Effector memory CD4-positive, alpha-beta T cell (primary cell): ENCODE results near the gene PRR33.

Source experiments
- DNase-seq, 3 donors: peaks; one replicate each; pipeline ENCODE4 v3.0.0-alpha.2; 2020
- H3K27ac ChIP-seq: 2 replicates; pipeline ENCODE4 v1.7.0; 2013; ENCODE audit warnings: mild to moderate bottlenecking, low read length, moderate library complexity; ENCODE audit not compliant: insufficient read depth, poor library complexity, severe bottlenecking
- H3K27me3 ChIP-seq: replicated peaks from 2 replicates; pipeline ENCODE4 v1.7.0; 2013; ENCODE audit warnings: mild to moderate bottlenecking, low read length; ENCODE audit not compliant: insufficient read depth, control insufficient read depth, poor library complexity, severe bottlenecking
- H3K36me3 ChIP-seq: 2 replicates; pipeline ENCODE4 v1.7.0; 2013; ENCODE audit warnings: mild to moderate bottlenecking, low read length, moderate library complexity; ENCODE audit not compliant: control insufficient read depth, insufficient read depth
- H3K4me1 ChIP-seq: 2 replicates; pipeline ENCODE4 v1.7.0; 2013; ENCODE audit warnings: low read length, mild to moderate bottlenecking; ENCODE audit not compliant: control insufficient read depth, insufficient read depth, poor library complexity, severe bottlenecking
- H3K4me3 ChIP-seq: 2 replicates; pipeline ENCODE4 v1.7.0; 2013; ENCODE audit warnings: low read length, low read depth, mild to moderate bottlenecking; ENCODE audit not compliant: insufficient read depth, poor library complexity, severe bottlenecking
- H3K9me3 ChIP-seq: 2 replicates; pipeline ENCODE4 v1.7.0; 2013; ENCODE audit warnings: mild to moderate bottlenecking, low read length, moderate library complexity; ENCODE audit not compliant: control insufficient read depth

Gene PRR33

GRCh38 chr11:1915795-1916131 is 24.1 kb upstream of the PRR33 start:
- Histone ChIP-seq H3K4me3 (no peak overlapping the region), H3K27me3 (no peaks in the 10 kb centered on the region), H3K4me1 (no peaks in the 10 kb centered on the region), H3K9me3 (no peaks in the 10 kb centered on the region), H3K36me3 (no peaks in the 10 kb centered on the region), H3K27ac (no peak overlapping the region)
- DNase-seq = no peak

GRCh38 chr11:1913271-1914060 is 21.8 kb upstream of the PRR33 start:
- Histone ChIP-seq H3K27ac (no peak overlapping the region), H3K36me3 (no peaks in the 10 kb centered on the region), H3K27me3 (no peaks in the 10 kb centered on the region), H3K4me1 (no peaks in the 10 kb centered on the region), H3K4me3 (no peak overlapping the region), H3K9me3 (no peaks in the 10 kb centered on the region)
- DNase-seq = no peak

- no peaks in the 10 kb centered on the region for H3K36me3 ChIP-seq
- no peaks in the 10 kb centered on the region for H3K9me3 ChIP-seq
- H3K27me3 ChIP-seq = no peaks in the 10 kb centered on the region
- no peak overlapping the region for H3K4me3 ChIP-seq
- H3K27ac ChIP-seq = no peak overlapping the region
- DNase-seq = no peak
- H3K4me1 ChIP-seq = no peaks in the 10 kb centered on the region
Measured at GRCh38 chr11:1912289-1912878, 20.7 kb upstream of the PRR33 start.

GRCh38 chr11:1909524-1909923 is 17.8 kb upstream of the PRR33 start:
- Histone ChIP-seq H3K27me3 (no peaks in the 10 kb centered on the region), H3K4me3 (no peak overlapping the region), H3K27ac (no peak overlapping the region), H3K9me3 (no peaks in the 10 kb centered on the region), H3K36me3 (no peaks in the 10 kb centered on the region), H3K4me1 (no peaks in the 10 kb centered on the region)
- no peak for DNase-seq

GRCh38 chr11:1908618-1909017 is 16.9 kb upstream of the PRR33 start:
- no peak for DNase-seq
- Histone ChIP-seq H3K27me3 (no peaks in the 10 kb centered on the region), H3K36me3 (no peaks in the 10 kb centered on the region), H3K9me3 (no peaks in the 10 kb centered on the region), H3K4me3 (no peak overlapping the region), H3K27ac (no peak overlapping the region), H3K4me1 (no peaks in the 10 kb centered on the region)

- Histone ChIP-seq H3K4me1 (no peaks in the 10 kb centered on the region), H3K27ac (no peak overlapping the region), H3K27me3 (no peaks in the 10 kb centered on the region)
Measured at GRCh38 chr11:1906611-1907423, 15.1 kb upstream of the PRR33 start.

GRCh38 chr11:1906181-1906580 is 14.5 kb upstream of the PRR33 start:
- H3K36me3 ChIP-seq = no peaks in the 10 kb centered on the region
- H3K27me3 ChIP-seq = no peaks in the 10 kb centered on the region
- H3K27ac ChIP-seq = no peak overlapping the region
- H3K4me1 ChIP-seq = no peaks in the 10 kb centered on the region
- H3K9me3 ChIP-seq = no peaks in the 10 kb centered on the region
- no peak overlapping the region for H3K4me3 ChIP-seq
- DNase-seq = no peak

More at GRCh38 chr11:1906611-1907423, 15.1 kb upstream of the PRR33 start:
- no peak for DNase-seq
- Histone ChIP-seq H3K9me3 (no peaks in the 10 kb centered on the region), H3K4me3 (no peak overlapping the region), H3K36me3 (no peaks in the 10 kb centered on the region)

- no peaks in the 10 kb centered on the region for H3K4me1 ChIP-seq
Measured at GRCh38 chr11:1899686-1900085, 8.0 kb upstream of the PRR33 start.

GRCh38 chr11:1899090-1899489 is 7.4 kb upstream of the PRR33 start:
- no peaks in the 10 kb centered on the region for H3K27me3 ChIP-seq
- H3K27ac ChIP-seq = no peak overlapping the region
- no peak for DNase-seq
- H3K4me3 ChIP-seq = no peak overlapping the region
- H3K4me1 ChIP-seq = no peaks in the 10 kb centered on the region
- H3K9me3 ChIP-seq = no peaks in the 10 kb centered on the region
- no peaks in the 10 kb centered on the region for H3K36me3 ChIP-seq

More at GRCh38 chr11:1899686-1900085, 8.0 kb upstream of the PRR33 start:
- Histone ChIP-seq H3K27ac (no peak overlapping the region), H3K4me3 (no peak overlapping the region), H3K36me3 (no peaks in the 10 kb centered on the region), H3K27me3 (no peaks in the 10 kb centered on the region), H3K9me3 (no peaks in the 10 kb centered on the region)
- DNase-seq = no peak

- Histone ChIP-seq H3K27me3 (no peaks in the 10 kb centered on the region), H3K9me3 (no peaks in the 10 kb centered on the region), H3K36me3 (no peaks in the 10 kb centered on the region), H3K4me1 (peaks cover 2% of the 10 kb centered on the region), H3K4me3 (no peak overlapping the region), H3K27ac (no peak overlapping the region)
- DNase-seq = no peak
Measured at GRCh38 chr11:1896923-1897322, 5.2 kb upstream of the PRR33 start.
